ACHN (cell line): Measurements from ENCODE around the gene NTM.

ENCODE experiments used
- DNase-seq: peaks from one replicate; pipeline ENCODE4 v3.0.0-alpha.2; 2015
- in situ Hi-C: cut with HindIII; loops from 2 replicates; pipeline ENCODE4 v1.10.0; 2017; ENCODE audit warnings: low sequenced_read_pairs, low pct_ligation_motif_present, low pct_unique_long_range_greater_than_20kb

The NTM gene

DNA sequence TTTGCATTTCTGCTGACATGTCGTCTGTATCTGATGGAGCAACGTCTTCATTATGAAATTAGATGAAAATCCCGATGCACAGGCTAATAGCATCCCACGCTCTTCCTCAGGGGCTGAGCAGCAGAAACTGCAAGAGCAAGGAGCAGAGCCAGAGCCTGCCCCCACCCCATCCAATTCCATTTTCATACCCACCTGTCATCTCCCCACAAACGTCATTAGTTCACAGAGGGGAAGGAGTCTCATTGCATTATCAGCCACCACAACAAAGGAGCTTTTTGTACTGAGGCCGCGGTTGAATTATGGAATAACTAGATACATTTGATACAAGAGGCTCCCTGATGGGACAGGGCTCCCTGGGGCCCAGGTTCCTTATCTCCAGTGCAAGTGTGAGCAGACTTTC is 515.0 kb downstream of the NTM start:
- in situ Hi-C loops: no loop called here

DNA sequence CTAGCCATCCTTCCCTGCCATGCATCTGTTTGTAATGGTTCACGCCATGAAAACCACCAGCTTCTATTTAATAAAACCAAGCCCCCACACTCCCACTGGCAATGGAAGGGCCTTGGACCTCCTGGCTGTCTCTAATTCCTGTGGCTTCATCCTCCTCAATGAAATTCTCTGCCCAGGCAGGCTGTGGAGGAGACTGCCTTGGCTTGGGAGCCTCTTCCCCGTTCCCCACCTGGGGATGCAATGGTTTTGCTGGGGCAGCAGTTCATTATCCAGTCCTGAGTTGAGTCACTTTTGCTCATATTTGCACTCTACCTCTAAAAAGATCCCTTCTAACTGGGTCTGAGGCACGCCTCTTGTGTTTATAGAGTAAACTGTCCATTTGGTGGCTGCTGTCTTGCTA is 515.8 kb downstream of the NTM start:
- in situ Hi-C loops: no loop called here
- DNase-seq: no peak

More for the DNA sequence above, 515.0 kb downstream of the NTM start:
- DNase-seq: no peak

DNA sequence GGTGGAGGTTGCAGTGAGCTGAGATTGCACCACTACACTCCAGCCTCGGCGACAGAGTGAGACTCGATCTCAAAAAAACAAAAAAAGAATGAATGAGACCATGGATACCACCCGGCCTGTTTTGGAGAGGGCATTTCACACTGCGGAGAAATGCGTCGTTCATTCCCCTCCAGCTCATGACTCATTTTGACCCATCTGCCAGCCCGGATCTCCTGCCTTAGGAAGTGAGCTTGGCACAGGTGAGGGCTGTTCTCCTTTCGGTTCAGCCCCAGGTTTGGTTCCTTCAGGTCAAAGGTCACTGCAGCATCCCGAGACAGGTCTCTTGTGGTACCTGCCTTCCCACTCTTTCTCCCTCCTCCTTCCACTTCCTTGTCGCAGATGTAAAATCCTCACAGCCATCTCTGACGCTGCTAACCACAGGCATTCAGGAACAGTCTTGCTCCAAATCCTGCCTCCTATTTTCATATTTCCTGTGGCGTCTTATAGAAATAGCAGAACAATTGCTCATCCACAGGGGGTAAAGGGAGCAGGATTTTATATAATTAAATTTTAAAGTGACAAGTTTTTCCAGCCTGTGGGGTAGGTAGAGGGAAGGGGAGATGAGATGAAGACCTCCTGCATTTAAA is 517.9 kb downstream of the NTM start:
- in situ Hi-C loops: no loop called here
- DNase-seq: peak; percentile 68

DNA sequence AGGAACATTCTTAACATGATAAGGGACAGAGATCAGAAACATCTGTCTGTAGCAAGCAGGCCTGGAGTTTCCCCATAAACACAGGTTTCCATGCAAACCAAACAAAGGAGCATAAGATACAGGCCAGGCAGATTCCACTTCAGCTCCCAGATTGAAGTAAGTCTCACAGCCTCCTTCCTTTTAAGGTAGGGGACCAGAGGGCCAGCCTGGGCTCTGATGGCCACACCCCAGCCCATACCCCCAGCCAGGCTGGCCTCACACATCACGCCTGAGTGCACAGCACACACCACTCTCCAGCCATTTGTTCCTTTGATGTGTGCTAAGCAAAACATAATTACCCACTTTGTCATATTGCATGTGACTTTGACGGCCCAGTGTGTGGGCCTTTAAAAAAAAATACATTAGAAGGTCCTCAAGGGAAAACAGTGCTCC is 518.7 kb downstream of the NTM start:
- peak; percentile 33 for DNase-seq
- in situ Hi-C loops: no loop called here

DNA sequence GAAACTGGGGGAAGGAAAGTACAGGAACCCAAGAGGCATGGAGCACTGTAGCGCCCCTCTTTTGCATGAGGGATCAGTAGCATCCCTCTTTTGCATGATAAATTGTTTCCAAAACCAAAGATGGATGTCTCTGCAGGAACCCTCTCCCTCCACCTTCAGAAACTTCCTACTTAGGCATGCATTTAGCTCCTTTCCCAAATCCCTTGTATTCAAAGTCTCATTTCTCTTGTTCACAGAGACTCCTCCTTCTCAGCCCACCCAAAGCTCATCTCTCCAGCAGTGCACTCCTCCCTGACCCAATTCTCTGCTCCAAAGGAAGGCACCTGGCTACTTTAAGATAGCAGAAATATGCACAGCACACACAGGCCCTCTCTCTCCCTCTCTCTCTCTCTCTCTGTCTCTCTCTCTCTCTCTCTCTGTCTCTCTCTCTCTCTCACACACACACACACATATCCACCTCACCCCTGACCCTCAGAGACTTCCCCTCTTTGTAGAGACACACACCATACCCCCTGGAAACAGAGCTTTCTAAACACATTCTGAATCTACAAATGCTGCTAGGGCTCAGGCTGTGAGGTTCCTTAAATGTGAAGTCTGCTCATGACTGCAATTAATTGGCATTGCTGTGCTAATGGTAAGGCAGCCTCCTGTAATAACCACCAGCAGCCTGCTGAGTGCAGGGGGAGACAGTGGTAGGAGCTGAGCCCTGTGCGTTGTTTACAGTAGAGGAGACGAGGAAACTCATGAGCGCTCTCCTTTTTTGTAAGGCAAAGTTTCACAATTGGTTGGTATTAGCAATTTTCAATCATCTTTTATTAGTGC is 519.6 kb downstream of the NTM start:
- no peak for DNase-seq
- in situ Hi-C loops: no loop called here

DNA sequence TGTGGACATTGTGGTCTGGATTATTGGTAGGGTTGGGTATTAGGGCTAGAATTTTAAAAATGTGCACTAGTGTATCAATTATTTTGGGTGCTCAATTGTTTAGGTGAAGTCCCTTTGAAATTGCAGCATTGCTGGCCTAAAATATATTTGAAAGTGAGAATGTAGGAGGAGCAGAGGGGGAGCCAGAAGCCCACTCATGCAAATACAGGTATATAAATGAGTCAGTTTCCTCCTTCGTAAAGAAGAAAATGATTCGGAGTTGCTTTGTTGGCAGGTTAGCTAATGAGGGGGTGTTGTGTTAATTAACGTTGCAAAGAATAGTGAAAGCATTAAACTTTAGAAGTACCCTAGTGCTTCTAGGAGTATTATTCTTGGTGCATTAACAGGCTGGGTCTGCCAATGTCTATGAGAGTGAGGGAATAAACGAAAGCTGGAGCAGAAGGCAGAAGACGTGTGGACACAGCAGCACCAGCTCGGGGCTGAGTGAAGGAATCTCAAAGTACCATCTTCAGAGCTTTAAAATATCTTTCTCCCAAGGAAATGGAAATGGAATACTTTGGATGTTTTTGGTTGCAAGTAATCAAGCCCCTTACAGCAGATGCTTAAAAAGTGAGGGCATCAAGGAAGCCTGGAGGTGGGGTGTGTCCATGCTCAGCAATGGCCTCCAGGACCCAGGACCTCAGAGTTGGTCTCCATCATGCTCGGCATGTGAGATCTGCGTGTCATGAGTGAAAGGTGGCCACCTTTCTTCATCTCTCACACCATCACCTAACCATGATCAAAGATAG is 522.9 kb downstream of the NTM start:
- DNase-seq: no peak
- in situ Hi-C loops: no loop called here

DNA sequence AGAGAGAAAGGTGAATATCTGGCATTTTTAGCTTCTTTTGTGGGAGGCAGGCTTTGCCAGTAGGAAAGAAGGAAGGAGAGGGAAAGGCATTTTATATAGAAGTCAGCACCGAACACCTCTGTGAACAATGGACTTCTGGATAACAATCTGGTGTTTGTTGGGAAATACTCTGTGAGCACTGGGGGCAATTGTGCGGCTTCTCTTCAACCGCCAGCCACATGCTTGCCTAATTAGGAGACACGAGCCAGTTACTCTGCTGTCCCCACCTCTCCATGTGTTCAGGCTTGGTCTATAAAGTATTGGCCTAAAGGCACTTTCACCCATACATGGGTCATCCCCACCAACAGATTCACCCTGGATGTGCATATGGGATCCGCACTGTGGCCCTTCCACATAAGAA is 523.6 kb downstream of the NTM start:
- in situ Hi-C loops: no loop called here
- no peak for DNase-seq

DNA sequence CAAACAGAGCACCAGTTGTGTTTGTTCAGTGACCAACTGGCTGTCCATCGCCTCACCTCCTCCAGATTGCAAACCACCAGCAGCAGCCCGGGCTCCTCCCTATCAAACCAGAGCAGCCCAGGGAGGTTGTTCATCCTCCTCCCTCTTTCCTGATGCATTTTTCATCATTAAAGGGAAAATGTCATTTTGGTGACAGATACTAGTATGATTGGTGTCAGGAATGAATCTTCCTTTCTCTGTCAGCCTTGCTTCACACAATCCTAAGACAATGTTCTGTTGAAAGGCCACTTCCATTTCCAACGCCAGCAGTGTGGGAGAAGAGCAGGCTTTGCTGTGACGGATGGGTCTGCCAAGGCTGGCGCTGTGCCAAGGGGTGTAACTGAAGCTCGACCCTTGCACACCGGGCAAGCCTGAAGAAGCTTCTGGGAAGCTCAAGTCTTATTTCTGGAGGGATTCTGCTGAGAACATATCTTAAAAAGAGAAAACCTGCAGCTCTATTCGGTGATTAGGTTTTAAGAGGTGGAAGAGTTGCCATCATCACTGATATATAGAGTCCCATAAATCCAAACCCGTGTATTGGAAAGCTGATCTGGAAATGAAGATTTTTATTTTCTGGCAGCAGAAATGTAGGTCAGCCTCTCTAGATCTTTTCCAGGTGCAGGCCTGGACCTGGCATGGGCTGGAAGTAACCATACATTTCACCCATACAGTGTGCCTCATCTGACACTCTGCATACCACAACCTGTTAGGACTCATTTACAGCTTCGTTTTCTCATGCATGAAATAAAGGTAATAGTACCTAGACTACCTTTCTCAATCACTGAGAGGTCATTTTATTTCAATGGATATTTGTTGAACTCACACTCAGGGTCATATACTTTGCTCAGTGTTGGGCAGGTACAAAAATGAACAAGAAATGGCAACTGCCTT is 524.5 kb downstream of the NTM start:
- in situ Hi-C loops: no loop called here
- no peak for DNase-seq

DNA sequence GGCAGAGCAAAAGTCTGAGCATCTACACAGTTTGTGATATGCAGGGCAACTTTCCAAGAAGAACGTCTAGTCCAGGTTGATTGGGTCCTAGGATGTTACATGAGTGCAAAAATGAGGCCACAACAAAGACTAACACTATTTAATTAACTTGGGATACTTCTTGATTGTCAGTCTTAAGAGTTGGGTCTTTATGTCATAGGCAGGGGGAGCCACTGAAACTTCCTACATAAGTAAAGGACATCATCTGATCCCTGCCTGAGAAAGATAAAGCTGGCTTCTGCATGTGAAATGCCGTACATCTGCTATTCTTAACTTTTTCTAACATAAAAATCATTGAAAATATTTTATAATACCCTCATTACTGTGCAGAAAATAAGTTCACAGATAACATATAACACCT is 525.5 kb downstream of the NTM start:
- in situ Hi-C loops: no loop called here
- DNase-seq: no peak

DNA sequence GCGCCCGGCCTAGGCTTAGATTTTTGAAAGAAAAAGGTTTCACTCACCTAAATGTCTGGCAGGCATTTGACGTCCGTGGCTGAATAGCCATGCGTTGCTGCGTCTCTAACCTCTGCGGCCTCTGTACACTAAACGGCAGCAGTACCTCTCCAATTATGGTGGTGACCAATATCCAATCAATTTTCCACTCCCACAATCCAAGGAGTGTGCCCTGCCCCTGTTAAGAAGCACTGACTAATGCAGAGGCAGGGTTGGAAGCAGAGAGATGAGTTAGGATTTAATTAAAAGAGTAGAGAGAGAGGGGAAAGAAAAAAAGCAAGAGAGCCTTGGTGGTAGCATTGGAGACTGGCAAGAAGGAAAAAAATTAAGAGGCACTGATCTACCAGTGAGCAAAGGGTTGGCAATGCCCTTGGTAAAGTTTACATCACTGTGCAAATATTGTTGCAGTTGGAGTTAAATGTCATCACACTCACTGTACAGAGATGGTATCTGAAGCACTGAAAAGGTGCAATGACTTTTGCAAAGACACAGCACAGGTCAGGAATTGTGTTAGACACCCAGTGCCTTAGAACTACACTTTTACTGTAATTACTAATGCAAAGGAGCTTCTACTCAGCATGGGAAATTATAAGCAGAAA is 526.7 kb downstream of the NTM start:
- DNase-seq: no peak
- in situ Hi-C loops: no loop called here

DNA sequence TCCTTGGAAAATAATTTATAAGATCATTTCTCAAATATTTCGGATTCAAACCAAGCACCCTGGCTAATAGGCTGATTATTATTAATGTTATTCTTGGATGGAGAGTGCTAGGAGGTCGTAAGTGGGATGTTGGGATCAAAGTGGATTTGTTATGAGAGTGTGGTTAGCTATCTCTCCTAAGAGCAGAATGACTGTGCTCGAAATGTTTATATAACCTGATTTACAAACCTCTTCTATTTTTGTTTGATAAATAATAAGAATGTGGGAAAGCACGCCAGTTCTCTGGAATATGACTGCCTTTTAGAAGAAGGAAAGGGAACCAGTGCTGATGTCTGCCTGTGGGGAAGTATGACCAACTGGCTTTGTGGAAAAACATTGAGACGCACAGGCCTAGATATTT is 527.5 kb downstream of the NTM start:
- in situ Hi-C loops: no loop called here
- no peak for DNase-seq

DNA sequence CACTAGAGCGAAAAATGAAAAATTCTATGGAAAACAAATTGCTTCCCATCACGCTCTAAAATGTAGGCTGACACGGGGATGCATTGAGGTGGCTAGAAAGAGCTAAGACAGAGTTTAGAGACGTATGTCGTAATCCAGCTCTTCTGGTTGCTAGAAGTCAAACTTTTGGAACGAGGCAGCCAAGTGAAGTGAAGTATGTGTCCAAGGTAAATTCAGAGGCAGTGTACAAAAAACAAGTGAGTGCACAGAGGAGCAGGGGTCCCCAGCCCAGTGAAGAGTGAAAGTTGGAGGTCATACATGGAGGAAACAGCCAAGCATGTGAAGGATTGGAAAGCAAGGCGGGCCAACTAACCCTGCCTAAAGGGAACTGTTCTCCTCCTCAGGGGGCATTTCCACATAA is 528.5 kb downstream of the NTM start:
- DNase-seq: no peak

DNA sequence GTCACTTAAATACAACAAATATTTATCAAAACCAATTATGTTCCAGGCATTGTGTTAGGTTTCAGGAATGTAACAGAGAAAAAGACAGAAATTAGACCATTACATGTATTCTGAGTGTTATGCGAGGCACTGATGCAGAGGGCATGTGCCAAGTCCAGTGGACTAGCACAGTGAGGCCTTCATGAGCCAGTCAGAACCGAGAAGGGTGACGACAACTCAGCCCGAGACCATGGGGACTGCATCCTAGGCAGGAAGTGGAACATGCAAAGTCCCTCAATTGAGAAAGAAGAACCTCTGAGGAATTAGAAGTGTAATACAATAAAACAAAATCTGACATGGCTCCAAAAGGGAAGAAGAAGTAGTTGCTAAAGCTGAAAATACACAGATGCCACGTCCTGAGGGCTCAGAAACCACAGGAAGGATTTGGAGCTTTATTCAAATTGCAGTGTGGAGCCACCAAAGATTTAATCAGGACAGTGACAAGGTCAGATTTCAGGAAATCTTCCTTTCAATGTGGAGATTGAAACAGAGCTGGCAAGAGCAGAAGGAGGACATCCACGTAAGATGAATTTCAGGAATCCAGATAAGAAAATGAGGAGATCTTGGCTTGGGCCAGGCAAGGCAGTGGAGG is 529.6 kb downstream of the NTM start:
- in situ Hi-C loops: no loop called here
- DNase-seq: no peak

More for the DNA sequence above, 528.5 kb downstream of the NTM start:
- in situ Hi-C loops: no loop called here

DNA sequence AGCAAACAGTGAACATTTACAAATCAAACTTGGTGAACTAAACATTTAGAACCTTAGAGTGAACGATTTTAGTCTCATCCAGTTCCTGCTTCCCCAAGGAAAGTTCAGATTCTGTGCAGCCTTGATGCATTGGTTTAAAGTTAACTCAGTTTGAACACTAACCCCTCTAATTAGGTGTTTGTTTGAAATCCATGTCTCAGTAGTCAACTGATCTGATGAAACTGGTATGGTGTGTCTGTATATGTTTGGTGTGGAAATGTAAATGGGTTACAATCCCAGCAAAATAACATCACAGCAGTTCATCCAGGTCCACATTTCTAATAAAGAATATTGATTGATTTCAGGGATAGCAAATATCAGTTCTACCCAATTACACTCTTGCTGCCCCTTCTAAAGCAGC is 532.0 kb downstream of the NTM start:
- DNase-seq: no peak
- in situ Hi-C loops: no loop called here

DNA sequence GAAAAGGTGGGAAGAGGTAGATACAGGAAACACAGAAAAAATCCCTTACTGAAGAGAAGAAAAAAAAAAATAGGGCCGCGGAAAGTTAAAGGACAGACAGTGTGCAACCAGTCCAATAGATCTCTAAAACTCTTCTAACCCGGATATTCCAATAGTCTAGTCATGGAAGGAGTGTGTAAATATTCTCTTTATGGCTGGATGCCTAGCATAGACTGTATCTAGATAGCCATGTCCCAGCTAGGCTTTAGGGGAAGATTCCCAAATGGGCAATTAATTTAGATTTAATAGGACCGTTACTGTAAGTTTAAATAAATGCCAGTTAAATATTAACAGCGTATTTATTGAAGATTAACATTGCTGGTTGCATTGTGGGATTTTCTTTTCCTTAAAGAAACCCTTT is 532.7 kb downstream of the NTM start:
- in situ Hi-C loops: no loop called here
- DNase-seq: no peak

DNA sequence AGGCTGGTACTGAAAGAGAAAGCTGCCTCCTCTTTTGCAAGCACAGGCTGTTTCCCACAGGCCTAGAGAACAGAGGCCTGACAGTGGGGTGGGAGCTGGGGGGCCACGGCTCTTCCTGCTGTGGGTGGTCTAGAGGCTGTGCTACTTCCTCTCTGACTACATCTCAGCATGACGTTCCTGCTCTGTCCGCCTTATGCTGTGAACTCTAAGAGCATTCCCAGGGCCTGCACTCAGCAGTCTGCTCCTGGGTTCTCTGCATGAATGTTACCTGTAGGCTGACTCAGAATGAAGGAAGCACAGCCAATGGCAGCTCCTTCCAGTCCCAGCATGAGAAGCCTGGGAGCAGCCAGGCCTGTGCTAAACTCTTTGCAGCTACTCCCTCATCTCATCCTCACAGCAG is 534.3 kb downstream of the NTM start:
- in situ Hi-C loops: no loop called here
- no peak for DNase-seq

DNA sequence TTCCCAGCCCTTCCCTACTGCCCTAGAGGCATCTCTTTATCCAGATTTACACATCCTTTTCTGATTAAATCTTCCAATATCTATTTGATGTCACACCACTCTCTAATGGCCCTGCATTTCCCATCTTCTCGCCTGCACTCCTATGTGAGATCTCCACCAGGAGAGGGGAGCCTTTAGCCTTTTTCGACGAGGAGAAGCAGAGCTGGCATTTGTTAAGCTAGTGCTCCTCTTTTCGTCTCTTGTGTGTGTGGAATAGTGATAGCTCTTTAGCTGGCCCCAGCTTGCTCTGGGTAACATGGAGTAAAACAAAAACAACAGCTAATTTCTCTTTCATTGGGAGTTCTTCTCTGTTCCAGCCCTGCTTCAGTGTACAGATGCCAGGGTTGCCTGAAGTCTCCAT is 536.5 kb downstream of the NTM start:
- in situ Hi-C loops: no loop called here
- no peak for DNase-seq

DNA sequence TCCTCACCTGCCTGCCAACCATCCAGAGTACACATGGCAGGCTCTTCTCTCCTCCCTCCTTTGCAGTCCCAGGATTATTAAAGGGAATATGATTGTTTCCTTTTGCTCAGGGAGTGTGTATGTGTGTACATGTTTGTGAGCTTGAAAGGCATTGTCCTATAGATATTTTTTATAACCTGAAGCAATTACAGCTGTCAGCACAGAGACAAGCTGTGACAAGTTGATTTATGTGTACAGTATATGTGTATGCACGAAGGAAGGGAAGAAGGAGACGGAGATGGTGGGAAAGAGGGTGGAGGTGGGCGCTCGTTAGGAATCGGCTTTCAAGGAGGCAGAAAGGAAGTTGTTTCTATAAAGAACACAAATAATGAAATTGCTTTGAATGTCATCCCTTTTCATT is 537.0 kb downstream of the NTM start:
- DNase-seq: no peak
- in situ Hi-C loops: no loop called here
